T-helper 2 cell treated with Interferon-gamma antibody and Interleukin-4, amounts not matched to agents 5 μg/mL and 100 μg/mL, for 36 hours (primary cell): Measurements from ENCODE around the gene MAJIN.
A peak's percentile ranks its signal among the peaks of the same experiment; 100 is the strongest.
"Not testable (repeated sequence)": the region's sequence is repeated elsewhere in the genome, so short reads cannot be mapped to it uniquely, and the experiment has no call there.

Experiments used
- DNase-seq: peaks from one replicate; pipeline ENCODE4 v3.0.0; 2021; ENCODE audit warnings: low spot score
- H3K27ac Mint-ChIP-seq: one replicate; pipeline ENCODE4 v1.8.0; 2021; ENCODE audit warnings: mild to moderate bottlenecking, mixed read lengths
- H3K27me3 Mint-ChIP-seq: one replicate; pipeline ENCODE4 v1.8.0; 2021; ENCODE audit warnings: low read depth, mixed read lengths
- H3K36me3 Mint-ChIP-seq: one replicate; pipeline ENCODE4 v1.8.0; 2021; ENCODE audit warnings: low read depth, mixed read lengths
- H3K4me1 Mint-ChIP-seq: one replicate; pipeline ENCODE4 v1.8.0; 2021; ENCODE audit warnings: low read depth, mixed read lengths
- H3K4me3 Mint-ChIP-seq: one replicate; pipeline ENCODE4 v1.8.0; 2022; ENCODE audit warnings: mild to moderate bottlenecking, moderate library complexity, mixed read lengths
- H3K9me3 Mint-ChIP-seq: one replicate; pipeline ENCODE4 v1.8.0; 2021; ENCODE audit warnings: mixed read lengths

Gene MAJIN

DNA sequence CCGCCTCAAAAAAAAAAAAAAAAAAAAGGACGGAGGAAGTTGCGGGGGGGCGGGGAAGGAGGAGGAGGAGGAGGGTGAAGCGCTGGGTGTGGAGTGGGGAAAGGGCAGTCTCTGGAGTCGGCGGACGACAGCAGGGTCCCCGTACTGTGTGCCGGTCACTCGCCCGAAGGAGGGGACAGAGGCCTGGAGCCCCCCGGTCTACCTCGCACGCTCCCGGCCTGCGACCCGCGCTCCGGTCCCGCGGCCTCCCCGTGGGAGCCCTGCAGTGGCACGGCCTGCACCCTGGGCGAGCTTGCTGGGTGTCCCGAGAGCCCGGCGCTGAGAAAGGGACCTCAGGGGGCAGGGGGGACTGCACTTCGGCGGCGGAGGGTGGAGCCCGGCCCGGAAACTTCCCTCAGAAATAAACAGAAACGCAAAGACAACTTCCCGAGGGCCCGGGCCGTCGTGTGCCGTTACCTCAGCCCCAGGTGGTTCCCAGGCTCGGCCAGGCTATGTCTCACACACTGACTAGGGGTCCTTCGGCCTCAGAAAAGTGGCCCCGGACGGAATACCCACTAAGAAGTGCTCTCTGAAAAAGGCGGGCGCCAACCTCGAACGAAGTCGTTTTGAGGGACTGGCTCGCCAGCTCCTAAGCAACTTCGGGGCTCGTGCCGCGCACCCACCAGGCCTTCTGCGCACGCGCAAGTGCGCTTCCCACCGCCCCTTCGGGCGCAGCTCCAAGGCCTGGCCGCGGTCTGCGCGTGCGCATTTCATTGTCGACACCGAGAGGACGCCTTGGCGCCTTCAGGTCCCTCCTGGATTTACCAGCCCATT is at the start of gene MAJIN:
Gene MAJIN, minus strand, starts transcription at position 688 of the 813 bp plus-strand sequence. CDS start 12,703 bp downstream, outside the sequence.
- no peak within 1 kb of the TSS for H3K27ac Mint-ChIP-seq
- H3K36me3 Mint-ChIP-seq, result no peaks in the 10 kb centered on the region
- H3K4me3 Mint-ChIP-seq, result peak within 1 kb of the TSS; percentile 58
- H3K9me3 Mint-ChIP-seq, result no peaks in the 10 kb centered on the region
- H3K27me3 Mint-ChIP-seq, result no peaks in the 10 kb centered on the region
- peak; percentile 77 for DNase-seq
- H3K4me1 Mint-ChIP-seq, result peaks cover 10% of the 10 kb centered on the region

- H3K36me3 Mint-ChIP-seq, result peaks cover 27% of the 10 kb centered on the region
- DNase-seq, result no peak
- H3K27me3 Mint-ChIP-seq, result no peaks in the 10 kb centered on the region
- no peak overlapping the region for H3K4me3 Mint-ChIP-seq
- no peak overlapping the region for H3K27ac Mint-ChIP-seq
- no peaks in the 10 kb centered on the region for H3K9me3 Mint-ChIP-seq
- peaks cover 8% of the 10 kb centered on the region for H3K4me1 Mint-ChIP-seq
Measured at GRCh38 chr11:65021509-65021908, 49.6 kb upstream of the MAJIN start.

DNA sequence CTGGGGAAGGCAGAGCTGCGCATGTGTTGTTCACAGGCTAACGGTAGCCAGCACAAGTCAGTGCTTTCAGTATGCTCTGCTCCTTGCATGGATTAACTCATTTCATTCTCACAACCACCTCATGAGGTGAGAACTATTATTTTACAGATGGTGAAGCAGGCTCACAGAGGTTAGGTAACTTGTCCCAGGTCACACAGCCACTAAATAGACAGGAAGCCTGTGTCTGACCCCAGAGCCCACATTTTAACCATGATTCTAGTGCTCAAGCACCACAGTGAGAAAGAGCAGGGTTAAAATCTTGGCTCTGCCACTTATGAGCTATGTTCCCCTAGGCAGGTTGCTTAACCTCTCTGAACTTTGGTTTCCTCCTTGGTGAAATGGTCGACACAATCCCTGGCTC is 49.1 kb upstream of the MAJIN start:
- no peaks in the 10 kb centered on the region for H3K9me3 Mint-ChIP-seq
- no peaks in the 10 kb centered on the region for H3K27me3 Mint-ChIP-seq
- H3K4me1 Mint-ChIP-seq, result peaks cover 12% of the 10 kb centered on the region
- DNase-seq, result no peak
- no peak overlapping the region for H3K27ac Mint-ChIP-seq
- peaks cover 32% of the 10 kb centered on the region for H3K36me3 Mint-ChIP-seq
- no peak overlapping the region for H3K4me3 Mint-ChIP-seq

DNA sequence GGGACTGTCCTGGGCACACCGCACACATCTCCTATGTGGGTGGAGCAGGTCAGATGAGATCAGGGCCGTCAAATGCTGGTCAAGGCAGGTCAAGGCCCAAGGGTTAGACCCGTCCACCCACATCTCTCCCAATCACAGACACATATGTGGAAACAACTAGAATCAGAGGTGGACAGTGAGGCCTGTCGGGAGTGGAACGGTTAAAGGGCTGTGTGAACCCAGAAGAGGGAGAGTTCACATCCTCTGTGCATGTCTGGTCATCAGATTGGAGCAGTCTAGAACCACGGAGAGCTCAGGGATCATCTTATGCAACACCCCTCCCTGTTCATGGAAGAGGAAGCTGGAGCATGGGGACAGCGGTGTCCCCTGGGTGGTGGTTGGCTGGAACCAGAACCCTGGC is 47.9 kb upstream of the MAJIN start:
- Mint-ChIP-seq H3K27me3 (no peaks in the 10 kb centered on the region), H3K4me3 (no peak overlapping the region), H3K36me3 (peaks cover 36% of the 10 kb centered on the region), H3K27ac (peak overlapping the region; percentile 26), H3K4me1 (peaks cover 15% of the 10 kb centered on the region), H3K9me3 (no peaks in the 10 kb centered on the region)
- no peak for DNase-seq

DNA sequence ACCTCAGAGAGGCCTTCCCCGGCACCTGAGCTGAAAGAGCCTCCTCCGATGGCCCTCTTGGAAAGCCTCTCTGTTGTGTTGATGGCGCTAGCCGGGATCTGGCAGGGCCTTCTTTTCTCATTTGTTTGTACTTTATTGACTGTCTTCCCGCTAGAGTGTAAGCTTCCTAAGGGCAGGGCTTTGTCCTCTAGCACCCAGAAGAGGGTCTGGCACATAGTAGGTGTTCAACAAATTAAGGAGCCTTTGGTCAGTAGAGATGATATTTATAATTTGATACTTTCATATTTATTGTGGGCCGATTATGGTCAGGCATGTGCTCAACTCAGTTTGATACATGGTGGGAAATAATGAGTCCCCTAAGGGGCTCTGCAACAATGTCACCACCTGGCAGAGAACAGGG is 46.0 kb upstream of the MAJIN start:
- no peak for DNase-seq
- Mint-ChIP-seq H3K4me3 (no peak overlapping the region), H3K4me1 (peaks cover 23% of the 10 kb centered on the region), H3K9me3 (no peaks in the 10 kb centered on the region), H3K27me3 (no peaks in the 10 kb centered on the region), H3K27ac (no peak overlapping the region), H3K36me3 (peaks cover 36% of the 10 kb centered on the region)

- Mint-ChIP-seq H3K4me1 (peaks cover 25% of the 10 kb centered on the region), H3K27ac (peak overlapping the region; percentile 32), H3K27me3 (no peaks in the 10 kb centered on the region), H3K36me3 (peaks cover 31% of the 10 kb centered on the region), H3K4me3 (no peak overlapping the region), H3K9me3 (no peaks in the 10 kb centered on the region)
- no peak for DNase-seq
Measured at GRCh38 chr11:65016705-65017104, 44.8 kb upstream of the MAJIN start.

DNA sequence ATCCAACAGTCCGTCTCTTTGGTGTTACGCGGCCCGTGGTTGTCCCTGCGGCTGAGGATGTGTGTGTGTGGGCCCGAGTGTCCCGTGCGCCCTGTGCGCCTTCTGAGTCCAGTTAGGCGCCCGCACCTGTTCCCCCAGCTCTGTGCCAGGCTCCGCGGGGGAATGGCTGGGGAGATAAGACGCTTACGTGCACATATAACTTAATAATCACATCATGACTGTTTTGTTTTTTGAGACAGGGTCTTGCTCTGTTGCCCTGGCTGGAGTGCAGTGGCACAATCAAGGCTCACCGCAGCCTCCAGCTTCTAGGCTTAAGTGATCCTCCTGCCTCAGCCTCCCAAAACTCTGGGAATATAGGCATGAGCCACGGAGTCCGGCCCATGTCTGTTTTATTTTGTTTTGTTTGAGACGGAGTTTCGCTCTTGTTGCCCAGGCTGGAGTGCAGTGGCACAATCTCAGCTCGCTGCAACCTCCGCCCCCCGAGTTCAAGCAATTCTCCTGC is 42.9 kb upstream of the MAJIN start:
- peaks cover 25% of the 10 kb centered on the region for H3K4me1 Mint-ChIP-seq
- H3K27ac Mint-ChIP-seq, result peak overlapping the region; percentile 94
- H3K36me3 Mint-ChIP-seq, result peaks cover 27% of the 10 kb centered on the region
- no peaks in the 10 kb centered on the region for H3K9me3 Mint-ChIP-seq
- peak overlapping the region; percentile 91 for H3K4me3 Mint-ChIP-seq
- H3K27me3 Mint-ChIP-seq, result no peaks in the 10 kb centered on the region
- DNase-seq, result no peak

DNA sequence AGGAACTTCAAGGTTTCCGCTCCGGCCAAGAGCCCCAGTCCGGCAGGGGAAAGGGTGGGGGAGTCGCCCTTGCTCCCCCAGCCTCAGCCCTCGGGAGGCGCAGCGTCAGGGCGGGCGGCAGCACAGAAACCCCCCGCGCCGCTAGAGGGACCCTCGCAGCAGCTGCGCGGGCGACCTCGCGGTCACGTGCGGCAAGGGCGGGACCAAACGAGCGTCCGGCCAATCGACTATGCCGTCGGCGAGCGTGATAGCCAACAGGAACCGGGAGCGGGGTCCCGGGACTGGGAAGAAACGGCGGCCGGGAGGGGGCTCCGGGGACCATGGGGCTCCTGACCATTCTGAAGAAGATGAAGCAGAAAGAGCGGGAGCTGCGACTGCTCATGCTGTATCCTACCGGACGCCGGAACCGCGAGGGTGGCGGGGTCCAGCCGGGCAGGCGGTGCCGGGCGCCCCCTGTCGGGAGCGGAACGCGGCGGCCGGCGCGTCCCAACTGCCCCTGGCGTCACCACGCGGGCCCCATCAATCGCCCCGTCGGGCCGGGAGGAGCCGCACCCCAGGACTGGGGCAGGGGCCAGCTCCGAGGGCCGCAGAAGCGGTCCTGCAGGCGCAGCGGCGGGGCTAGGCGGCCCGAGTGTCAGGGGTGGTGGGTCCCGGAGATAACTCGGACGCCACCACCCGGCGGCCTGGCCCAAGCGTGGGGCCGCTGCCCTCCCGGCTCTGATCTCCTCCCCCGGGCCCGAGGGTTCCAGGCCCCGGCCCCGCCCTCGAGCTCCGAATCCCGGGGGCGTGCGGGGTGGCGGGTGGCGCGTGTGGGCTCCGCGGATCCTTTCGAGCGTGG is 42.2 kb upstream of the MAJIN start, which contains the start of gene ARL2:
Gene ARL2, plus strand, starts transcription at position 273 of the 838 bp plus-strand sequence. Its CDS starts 48 bp downstream, at position 321.
- peak within 1 kb of the TSS; percentile 93 for H3K4me3 Mint-ChIP-seq
- peak; percentile 87 for DNase-seq
- H3K9me3 Mint-ChIP-seq, result no peaks in the 10 kb centered on the region
- peak within 1 kb of the TSS; percentile 99 for H3K27ac Mint-ChIP-seq
- H3K27me3 Mint-ChIP-seq, result no peaks in the 10 kb centered on the region
- H3K4me1 Mint-ChIP-seq, result peaks cover 25% of the 10 kb centered on the region
- peaks cover 24% of the 10 kb centered on the region for H3K36me3 Mint-ChIP-seq

DNA sequence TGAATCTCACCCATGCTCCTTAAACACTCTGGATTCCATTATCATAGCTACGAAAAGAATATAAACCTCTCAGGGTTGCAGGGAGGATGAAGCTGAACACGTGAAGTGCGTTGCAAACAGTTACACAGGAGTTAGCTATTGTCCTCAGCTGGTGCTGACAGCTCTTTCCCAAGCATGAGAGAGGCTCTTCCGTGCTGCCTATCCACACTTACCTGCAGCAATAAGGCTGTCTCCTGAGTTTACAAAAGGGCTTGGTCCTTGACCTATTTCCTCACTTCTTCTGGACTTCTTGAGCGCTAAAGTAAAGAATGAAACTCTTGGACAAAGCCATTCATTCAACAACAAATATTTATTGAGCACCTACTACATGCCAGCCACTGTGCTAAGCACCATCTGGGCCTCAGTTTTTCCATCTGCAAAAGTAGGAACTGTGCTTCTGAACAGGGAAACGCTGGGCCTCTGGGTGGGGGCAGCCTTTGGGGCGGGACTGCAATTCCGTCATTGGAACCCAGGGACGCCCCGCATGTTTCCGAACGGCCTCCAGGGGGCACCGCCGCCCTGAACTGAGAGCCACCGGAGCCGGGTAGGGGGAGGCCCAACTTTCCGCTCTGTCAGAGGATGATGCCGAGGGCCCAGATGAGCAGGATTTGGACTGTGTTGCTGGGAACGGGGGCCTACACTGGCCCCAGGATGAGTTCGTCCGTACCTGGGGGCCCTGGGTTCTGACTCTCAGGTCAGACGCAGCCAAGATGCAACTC is 41.4 kb upstream of the MAJIN start:
- DNase-seq, result peak; percentile 90
- Mint-ChIP-seq H3K9me3 (no peaks in the 10 kb centered on the region), H3K27me3 (no peaks in the 10 kb centered on the region), H3K4me1 (peaks cover 25% of the 10 kb centered on the region), H3K27ac (peak overlapping the region; percentile 99), H3K4me3 (peak overlapping the region; percentile 93), H3K36me3 (peaks cover 21% of the 10 kb centered on the region)

- Mint-ChIP-seq H3K4me3 (no peak overlapping the region), H3K27ac (no peak overlapping the region), H3K36me3 (no peaks in the 10 kb centered on the region), H3K27me3 (no peaks in the 10 kb centered on the region), H3K4me1 (peaks cover 7% of the 10 kb centered on the region), H3K9me3 (no peaks in the 10 kb centered on the region)
- no peak for DNase-seq
Measured at GRCh38 chr11:65008873-65009272, 37.0 kb upstream of the MAJIN start.

GRCh38 chr11:65008016-65008415 is 36.1 kb upstream of the MAJIN start:
- H3K27ac Mint-ChIP-seq, result no peak overlapping the region
- no peaks in the 10 kb centered on the region for H3K9me3 Mint-ChIP-seq
- no peaks in the 10 kb centered on the region for H3K36me3 Mint-ChIP-seq
- H3K27me3 Mint-ChIP-seq, result no peaks in the 10 kb centered on the region
- H3K4me1 Mint-ChIP-seq, result peaks cover 3% of the 10 kb centered on the region
- H3K4me3 Mint-ChIP-seq, result no peak overlapping the region
- no peak for DNase-seq

DNA sequence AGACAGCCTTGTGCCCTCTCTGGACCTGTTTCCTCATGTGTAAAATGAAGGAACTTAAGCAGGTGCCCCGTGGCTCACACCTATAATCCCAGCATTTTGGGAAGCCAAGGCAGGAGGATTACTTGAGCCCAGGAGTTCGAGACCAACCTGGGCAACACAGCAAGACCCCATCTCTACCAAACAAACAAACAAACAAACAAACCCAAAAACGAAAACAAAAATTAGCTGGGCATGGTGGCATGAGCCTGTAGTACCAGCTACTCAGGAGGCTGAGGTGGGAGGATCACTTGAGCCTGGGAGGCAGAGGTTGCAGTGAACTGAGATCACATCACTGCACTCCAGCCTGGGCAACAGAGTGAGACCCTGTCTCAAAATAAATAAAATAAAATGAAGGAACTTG is 32.1 kb upstream of the MAJIN start:
- H3K4me1 Mint-ChIP-seq, H3K4me3 Mint-ChIP-seq, H3K9me3 Mint-ChIP-seq, H3K36me3 Mint-ChIP-seq, DNase-seq, H3K27me3 Mint-ChIP-seq, H3K27ac Mint-ChIP-seq: not testable (repeated sequence)

DNA sequence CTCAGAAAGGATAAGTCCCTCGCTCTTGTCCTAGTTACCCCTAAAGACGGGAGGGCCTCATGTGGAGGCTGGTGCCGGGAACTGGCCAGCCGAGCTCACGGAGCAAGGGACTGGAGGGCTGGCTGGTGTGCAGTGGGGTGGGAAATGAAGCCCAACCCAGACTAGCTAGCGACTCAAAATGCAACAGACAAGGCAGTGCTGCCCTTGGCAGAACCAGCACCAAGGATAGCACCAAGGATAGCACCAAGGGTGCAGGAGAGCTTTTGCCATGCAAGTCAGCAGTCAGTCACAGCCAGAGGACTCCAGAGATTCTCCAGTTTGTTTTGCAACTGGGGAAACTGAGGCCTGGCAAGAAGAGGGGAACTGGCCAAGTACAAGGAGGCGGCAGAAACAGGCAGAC is 31.4 kb upstream of the MAJIN start:
- DNase-seq, result no peak
- Mint-ChIP-seq H3K36me3 (no peaks in the 10 kb centered on the region), H3K9me3 (no peaks in the 10 kb centered on the region)

More for the DNA sequence above, 31.4 kb upstream of the MAJIN start:
- no peak overlapping the region for H3K27ac Mint-ChIP-seq
- H3K4me3 Mint-ChIP-seq, result no peak overlapping the region
- no peaks in the 10 kb centered on the region for H3K27me3 Mint-ChIP-seq
- H3K4me1 Mint-ChIP-seq, result peaks cover 7% of the 10 kb centered on the region
